ENCODE data around the gene KDM8.

Gene KDM8

DNA sequence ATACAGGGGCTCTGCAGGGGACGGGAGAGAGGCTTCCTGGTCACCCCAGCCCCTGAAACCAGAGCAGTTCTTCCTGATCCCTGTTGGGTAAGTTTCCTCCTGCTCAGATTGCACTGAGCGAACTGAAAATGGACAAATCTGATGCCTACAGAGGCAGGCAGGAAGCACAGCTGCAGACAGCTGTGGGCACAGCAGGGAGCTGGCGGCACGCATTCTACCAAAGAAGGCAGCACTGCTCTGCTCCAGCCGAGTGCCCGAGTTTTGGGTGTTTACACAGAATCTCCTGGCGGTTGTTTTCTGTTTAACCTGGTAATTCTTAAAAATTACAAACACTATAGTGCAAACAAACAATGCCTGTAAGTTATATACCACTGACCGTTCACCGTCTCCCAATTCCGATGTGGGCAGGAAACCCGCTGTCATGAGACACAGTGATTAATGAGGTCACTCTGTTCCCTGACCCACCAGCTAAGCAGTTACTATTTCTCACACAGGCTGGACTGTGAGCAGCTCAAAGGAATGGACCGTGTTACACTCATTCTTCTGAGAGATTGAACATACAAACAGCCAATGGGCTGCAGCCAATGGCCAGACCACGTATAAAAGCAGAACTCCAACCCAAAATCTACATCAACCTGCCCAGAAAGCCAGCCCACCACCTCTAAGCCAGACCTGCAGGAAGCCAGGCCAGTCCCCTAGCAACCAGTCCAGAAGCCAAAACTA is 39.7 kb downstream of the KDM8 start:
- Histone ChIP-seq H2AFZ (ENCODE audit: low read length) (no peak overlapping the region), H3F3A (ENCODE audit: low read depth) (no peaks in the 10 kb centered on the region), H3K4me1 (ENCODE audit: insufficient read depth, low read length, poor library complexity, severe bottlenecking) (peaks cover 13% of the 10 kb centered on the region), H3K4me2 (ENCODE audit: low read depth, low read length, poor library complexity, severe bottlenecking) (no peak overlapping the region), H3K9ac (ENCODE audit: low read depth, low read length, poor library complexity, severe bottlenecking) (no peak overlapping the region), H3K9me3 (ENCODE audit: insufficient read depth, low read depth, low read length) (no peaks in the 10 kb centered on the region), H4K20me1 (ENCODE audit: insufficient read depth, low read length, poor library complexity, severe bottlenecking) (no peaks in the 10 kb centered on the region), H3K36me3 (ENCODE audit: insufficient read depth, low read length) (no peaks in the 10 kb centered on the region), H3K79me2 (ENCODE audit: insufficient read depth, low read length) (no peaks in the 10 kb centered on the region), H3K4me3 (ENCODE audit: low read length, poor library complexity, severe bottlenecking) (no peak overlapping the region), H3K9me2 (replicated peaks; ENCODE audit: low read depth, low read length) (no peaks in the 10 kb centered on the region), H3K27me3 (ENCODE audit: insufficient read depth, low read length, poor library complexity, severe bottlenecking) (no peaks in the 10 kb centered on the region)
- TF ChIP-seq, protein P1, sequence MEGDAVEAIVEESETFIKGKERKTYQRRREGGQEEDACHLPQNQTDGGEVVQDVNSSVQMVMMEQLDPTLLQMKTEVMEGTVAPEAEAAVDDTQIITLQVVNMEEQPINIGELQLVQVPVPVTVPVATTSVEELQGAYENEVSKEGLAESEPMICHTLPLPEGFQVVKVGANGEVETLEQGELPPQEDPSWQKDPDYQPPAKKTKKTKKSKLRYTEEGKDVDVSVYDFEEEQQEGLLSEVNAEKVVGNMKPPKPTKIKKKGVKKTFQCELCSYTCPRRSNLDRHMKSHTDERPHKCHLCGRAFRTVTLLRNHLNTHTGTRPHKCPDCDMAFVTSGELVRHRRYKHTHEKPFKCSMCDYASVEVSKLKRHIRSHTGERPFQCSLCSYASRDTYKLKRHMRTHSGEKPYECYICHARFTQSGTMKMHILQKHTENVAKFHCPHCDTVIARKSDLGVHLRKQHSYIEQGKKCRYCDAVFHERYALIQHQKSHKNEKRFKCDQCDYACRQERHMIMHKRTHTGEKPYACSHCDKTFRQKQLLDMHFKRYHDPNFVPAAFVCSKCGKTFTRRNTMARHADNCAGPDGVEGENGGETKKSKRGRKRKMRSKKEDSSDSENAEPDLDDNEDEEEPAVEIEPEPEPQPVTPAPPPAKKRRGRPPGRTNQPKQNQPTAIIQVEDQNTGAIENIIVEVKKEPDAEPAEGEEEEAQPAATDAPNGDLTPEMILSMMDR (conservative IDR thresholded peaks at IDR 0.05; ENCODE audit: low read length): no peak
- no peak for TF ChIP-seq EZH2phosphoT487 (IDR thresholded peaks at IDR 0.05; ENCODE audit: borderline replicate concordance)

DNA sequence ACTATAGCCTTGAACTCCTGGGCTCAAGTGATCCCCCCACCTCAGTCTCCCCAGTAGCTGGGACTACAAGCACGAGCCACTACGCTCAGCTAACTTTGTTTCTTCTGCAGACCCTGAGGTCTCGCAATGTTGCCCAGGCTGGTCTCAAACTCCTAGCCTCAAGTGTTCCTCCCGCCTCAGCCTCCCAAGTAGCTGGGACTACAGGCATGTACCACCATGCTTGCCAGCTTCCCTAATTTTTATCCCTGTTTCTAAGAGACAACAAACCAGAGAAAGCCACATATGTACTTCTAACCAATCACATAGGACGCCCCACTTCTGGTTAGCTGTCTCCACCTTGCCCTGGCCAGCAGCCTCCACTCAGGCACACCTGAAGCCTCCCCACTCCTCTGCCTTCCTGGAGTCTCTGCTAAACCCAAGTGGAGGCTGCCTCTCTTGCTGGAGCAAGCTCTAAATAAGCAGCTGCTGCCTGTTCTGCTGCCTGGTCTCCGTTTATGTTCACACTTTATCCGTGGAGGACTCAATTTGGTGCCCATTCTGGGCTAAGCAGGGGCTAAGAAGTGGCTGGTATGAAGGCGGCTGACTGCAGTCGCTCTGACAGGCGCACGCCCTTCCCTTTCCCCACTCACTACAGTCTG is 40.5 kb downstream of the KDM8 start:
- H3K27me3 ChIP-seq (ENCODE audit: insufficient read depth, low read length, poor library complexity, severe bottlenecking): no peaks in the 10 kb centered on the region
- H3K36me3 ChIP-seq (ENCODE audit: insufficient read depth, low read length): no peaks in the 10 kb centered on the region
- no peaks in the 10 kb centered on the region for H3K79me2 ChIP-seq (ENCODE audit: insufficient read depth, low read length)
- TF ChIP-seq EZH2phosphoT487 (IDR thresholded peaks at IDR 0.05; ENCODE audit: borderline replicate concordance): no peak
- TF ChIP-seq, protein P1 (conservative IDR thresholded peaks at IDR 0.05; ENCODE audit: low read length): no peak
- H3K4me2 ChIP-seq (ENCODE audit: low read depth, low read length, poor library complexity, severe bottlenecking): no peak overlapping the region
- H3K9ac ChIP-seq (ENCODE audit: low read depth, low read length, poor library complexity, severe bottlenecking): no peak overlapping the region
- peaks cover 9% of the 10 kb centered on the region for H3K4me1 ChIP-seq (ENCODE audit: insufficient read depth, low read length, poor library complexity, severe bottlenecking)
- H3K9me3 ChIP-seq (ENCODE audit: insufficient read depth, low read depth, low read length): no peaks in the 10 kb centered on the region
- H3K9me2 ChIP-seq (replicated peaks; ENCODE audit: low read depth, low read length): no peaks in the 10 kb centered on the region
- H4K20me1 ChIP-seq (ENCODE audit: insufficient read depth, low read length, poor library complexity, severe bottlenecking): no peaks in the 10 kb centered on the region
- no peak overlapping the region for H2AFZ ChIP-seq (ENCODE audit: low read length)
- no peak overlapping the region for H3K4me3 ChIP-seq (ENCODE audit: low read length, poor library complexity, severe bottlenecking)
- no peaks in the 10 kb centered on the region for H3F3A ChIP-seq (ENCODE audit: low read depth)

DNA sequence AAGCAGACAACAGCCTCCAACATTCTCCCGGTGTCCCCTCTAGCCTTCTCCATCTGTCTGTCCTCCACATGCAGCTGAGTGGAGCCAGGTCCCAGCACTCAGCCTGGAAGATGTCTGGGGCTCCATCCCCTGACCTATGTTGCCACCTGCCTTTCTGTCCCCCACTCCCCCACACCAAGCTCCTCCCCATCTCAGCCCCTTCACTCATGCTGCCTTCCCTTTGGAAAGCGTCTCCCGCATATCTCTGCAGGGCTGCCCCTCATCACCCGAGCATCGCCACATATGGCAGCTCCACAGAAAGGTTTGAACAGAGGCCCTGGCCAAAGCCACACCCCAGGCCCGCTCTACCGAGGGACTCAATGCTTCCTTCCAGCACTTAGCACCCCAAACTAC is 41.0 kb downstream of the KDM8 start:
- no peaks in the 10 kb centered on the region for H3K9me2 ChIP-seq (replicated peaks; ENCODE audit: low read depth, low read length)
- TF ChIP-seq EZH2phosphoT487 (IDR thresholded peaks at IDR 0.05; ENCODE audit: borderline replicate concordance): no peak
- TF ChIP-seq, protein P1 (conservative IDR thresholded peaks at IDR 0.05; ENCODE audit: low read length): no peak
- peaks cover 9% of the 10 kb centered on the region for H3K4me1 ChIP-seq (ENCODE audit: insufficient read depth, low read length, poor library complexity, severe bottlenecking)
- no peaks in the 10 kb centered on the region for H3K9me3 ChIP-seq (ENCODE audit: insufficient read depth, low read depth, low read length)
- H4K20me1 ChIP-seq (ENCODE audit: insufficient read depth, low read length, poor library complexity, severe bottlenecking): no peaks in the 10 kb centered on the region
- H3K79me2 ChIP-seq (ENCODE audit: insufficient read depth, low read length): no peaks in the 10 kb centered on the region
- no peak overlapping the region for H3K4me3 ChIP-seq (ENCODE audit: low read length, poor library complexity, severe bottlenecking)
- no peak overlapping the region for H2AFZ ChIP-seq (ENCODE audit: low read length)
- no peaks in the 10 kb centered on the region for H3K27me3 ChIP-seq (ENCODE audit: insufficient read depth, low read length, poor library complexity, severe bottlenecking)
- no peak overlapping the region for H3K4me2 ChIP-seq (ENCODE audit: low read depth, low read length, poor library complexity, severe bottlenecking)
- no peaks in the 10 kb centered on the region for H3F3A ChIP-seq (ENCODE audit: low read depth)
- H3K9ac ChIP-seq (ENCODE audit: low read depth, low read length, poor library complexity, severe bottlenecking): no peak overlapping the region
- no peaks in the 10 kb centered on the region for H3K36me3 ChIP-seq (ENCODE audit: insufficient read depth, low read length)
